ENCODE results near the gene REXO5. TPM values are rescaled to one million over a fixed set of nuclear protein-coding genes. Genes with fewer than 3 reads are reported as not detected.
"Not testable (repeated sequence)": the region's sequence is repeated elsewhere in the genome, so short reads cannot be mapped to it uniquely, and the experiment has no call there.

Gene REXO5
- total and polyA plus RNA-seq, 12 donors, result 2.0 to 6.9 (median 4.8) TPM

DNA sequence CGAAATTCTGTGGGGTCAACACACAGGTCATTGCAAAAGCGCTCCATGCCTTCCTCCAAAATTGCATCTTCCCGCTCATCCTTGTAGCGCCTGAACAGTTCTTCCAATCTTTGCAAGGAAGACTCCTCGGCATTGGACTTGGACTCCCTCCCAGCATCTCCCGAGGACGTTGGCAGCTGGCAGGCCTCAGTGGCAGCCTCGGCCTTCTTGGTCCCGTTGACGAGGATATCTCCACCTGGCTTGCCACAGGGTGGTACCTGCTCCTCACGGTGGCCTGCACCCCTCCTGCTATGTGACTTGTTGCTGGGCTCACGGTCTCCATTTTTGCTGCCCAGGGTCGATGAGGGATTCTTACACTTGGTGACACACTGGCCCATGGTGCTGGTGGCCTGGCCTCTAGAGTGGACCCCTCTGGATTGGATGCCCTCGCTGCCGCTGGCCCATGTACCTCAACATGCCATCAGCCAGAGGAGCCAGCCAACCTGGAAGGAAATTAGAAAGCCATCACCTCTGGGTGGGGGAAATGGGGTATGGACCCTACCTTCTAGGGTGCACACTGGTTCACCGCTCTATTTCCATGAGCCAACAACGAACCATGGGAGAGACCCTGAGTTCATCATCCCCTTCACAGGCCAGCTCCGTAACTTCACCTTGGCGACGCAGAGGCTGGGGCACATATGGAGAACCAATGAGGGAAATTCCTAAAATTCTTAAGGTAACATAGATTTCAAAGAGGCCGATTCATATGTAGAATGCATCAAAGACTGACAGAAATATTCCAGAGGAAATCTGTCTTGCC, 56.0 kb downstream of the REXO5 start:
- TF ChIP-seq, protein P1, sequence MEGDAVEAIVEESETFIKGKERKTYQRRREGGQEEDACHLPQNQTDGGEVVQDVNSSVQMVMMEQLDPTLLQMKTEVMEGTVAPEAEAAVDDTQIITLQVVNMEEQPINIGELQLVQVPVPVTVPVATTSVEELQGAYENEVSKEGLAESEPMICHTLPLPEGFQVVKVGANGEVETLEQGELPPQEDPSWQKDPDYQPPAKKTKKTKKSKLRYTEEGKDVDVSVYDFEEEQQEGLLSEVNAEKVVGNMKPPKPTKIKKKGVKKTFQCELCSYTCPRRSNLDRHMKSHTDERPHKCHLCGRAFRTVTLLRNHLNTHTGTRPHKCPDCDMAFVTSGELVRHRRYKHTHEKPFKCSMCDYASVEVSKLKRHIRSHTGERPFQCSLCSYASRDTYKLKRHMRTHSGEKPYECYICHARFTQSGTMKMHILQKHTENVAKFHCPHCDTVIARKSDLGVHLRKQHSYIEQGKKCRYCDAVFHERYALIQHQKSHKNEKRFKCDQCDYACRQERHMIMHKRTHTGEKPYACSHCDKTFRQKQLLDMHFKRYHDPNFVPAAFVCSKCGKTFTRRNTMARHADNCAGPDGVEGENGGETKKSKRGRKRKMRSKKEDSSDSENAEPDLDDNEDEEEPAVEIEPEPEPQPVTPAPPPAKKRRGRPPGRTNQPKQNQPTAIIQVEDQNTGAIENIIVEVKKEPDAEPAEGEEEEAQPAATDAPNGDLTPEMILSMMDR (IDR thresholded peaks at IDR 0.05), result no peak
- Histone ChIP-seq H3K4me1 (peaks cover 20 to 73% (median 62%) of the 10 kb centered on the region in 9 donors), H3K9me3 (no peaks in the 10 kb centered on the region), H3K36me3 (peaks cover 0 to 46% (median 0%) of the 10 kb centered on the region in 9 donors), H3K27ac (peak overlapping the region in 5 of 10 donors; percentile 36 to 75 (median 45)), H3K27me3 (no peaks in the 10 kb centered on the region), H3K4me3 (no peak overlapping the region)
- 88 to 90% methylated on average over 21 of the region's 21 CpGs for WGBS, 2 donors
- DNase-seq, result no peak
- intact Hi-C loops (cut with DNase I), result loop anchor here in 1 of 10 donors (5.0 kb wide), 1 partner anchor 40 kb away; the partner anchor contains the start of genes DCUN1D3 and LYRM1
- no peak for ATAC-seq

DNA sequence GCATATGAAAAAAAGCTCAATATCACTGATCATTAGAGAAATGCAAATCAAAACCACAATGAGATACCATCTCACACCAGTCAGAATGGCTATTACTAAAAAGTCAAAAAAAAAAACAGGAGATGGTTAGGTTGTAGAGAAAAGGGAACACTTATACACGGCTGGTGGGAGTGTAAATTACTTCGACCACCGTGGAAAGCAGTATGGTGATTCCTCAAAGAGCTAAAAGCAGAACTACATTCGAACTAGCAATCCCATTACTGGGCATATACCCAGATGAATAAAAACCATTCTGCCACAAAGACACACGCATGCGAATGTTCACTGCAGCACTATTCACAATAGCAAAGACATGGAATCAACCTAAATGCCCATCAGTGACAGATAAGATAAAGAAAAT, 58.0 kb downstream of the REXO5 start:
- H3K36me3 ChIP-seq, result peaks cover 0 to 33% (median 0%) of the 10 kb centered on the region in 9 donors
- not testable (repeated sequence) for ATAC-seq, DNase-seq, H3K4me3 ChIP-seq, H3K9me3 ChIP-seq, H3K27me3 ChIP-seq, H3K27ac ChIP-seq
- H3K4me1 ChIP-seq, result peaks cover 24 to 83% (median 78%) of the 10 kb centered on the region in 9 donors
- intact Hi-C loops (cut with DNase I), result loop anchor here in 1 of 10 donors (5.0 kb wide), 1 partner anchor 38 kb away; the partner anchor contains the start of genes DCUN1D3 and LYRM1
- WGBS, 2 donors, result 93 to 97% methylated on average over 6 of the region's 6 CpGs

DNA sequence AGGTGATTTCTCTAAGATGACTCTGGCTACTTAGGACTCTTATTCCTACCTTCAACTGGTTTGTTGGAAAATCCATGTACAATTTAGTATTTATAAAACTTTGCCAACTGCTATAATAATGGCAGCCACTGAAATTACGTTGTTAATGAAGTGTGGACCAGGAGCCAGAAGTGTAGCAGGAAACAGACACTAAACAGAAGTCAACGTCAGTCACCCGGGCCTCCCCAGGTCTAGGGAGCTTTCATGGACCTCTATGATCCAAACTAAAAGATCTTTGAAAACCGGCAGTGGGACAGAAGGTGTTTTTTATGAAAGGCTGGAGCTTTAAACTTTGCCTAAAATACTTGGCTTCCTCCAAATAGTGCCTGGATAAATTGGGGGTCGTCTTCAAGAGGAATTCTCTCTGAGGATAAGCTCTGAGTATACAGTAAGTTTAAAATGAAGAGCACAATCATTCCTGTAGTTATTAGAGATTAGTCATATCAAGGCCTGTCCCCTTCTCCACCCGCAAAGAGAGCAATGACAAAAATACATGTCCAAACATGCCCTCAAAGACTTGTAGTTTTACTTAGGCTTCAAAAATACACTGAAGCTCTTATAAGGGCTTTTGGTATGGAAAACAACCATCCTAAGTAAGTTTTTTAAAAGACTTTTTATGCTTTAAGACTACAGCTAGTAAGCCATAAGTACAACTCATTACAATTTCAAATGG, 59.2 kb downstream of the REXO5 start:
- 27 to 42% methylated on average over 6 of the region's 6 CpGs for whole genome bisulfite sequencing, 2 donors
- intact Hi-C loops (cut with DNase I), result loop anchor here in 3 of 10 donors (5.0 kb wide), 1 partner anchor 37 kb away; the partner anchor contains the start of genes DCUN1D3 (in 3 of the 3) and LYRM1 (in 3 of the 3)
- Histone ChIP-seq H3K27ac (peak overlapping the region; percentile 11 to 80 (median 58)), H3K36me3 (peaks cover 0 to 21% (median 0%) of the 10 kb centered on the region in 9 donors), H3K27me3 (no peaks in the 10 kb centered on the region), H3K4me1 (peaks cover 23 to 83% (median 78%) of the 10 kb centered on the region in 9 donors), H3K9me3 (no peaks in the 10 kb centered on the region), H3K4me3 (no peak overlapping the region)
- TF ChIP-seq, protein P1 (IDR thresholded peaks at IDR 0.05), result no peak
- DNase-seq (no peak), ATAC-seq (no peak)

DNA sequence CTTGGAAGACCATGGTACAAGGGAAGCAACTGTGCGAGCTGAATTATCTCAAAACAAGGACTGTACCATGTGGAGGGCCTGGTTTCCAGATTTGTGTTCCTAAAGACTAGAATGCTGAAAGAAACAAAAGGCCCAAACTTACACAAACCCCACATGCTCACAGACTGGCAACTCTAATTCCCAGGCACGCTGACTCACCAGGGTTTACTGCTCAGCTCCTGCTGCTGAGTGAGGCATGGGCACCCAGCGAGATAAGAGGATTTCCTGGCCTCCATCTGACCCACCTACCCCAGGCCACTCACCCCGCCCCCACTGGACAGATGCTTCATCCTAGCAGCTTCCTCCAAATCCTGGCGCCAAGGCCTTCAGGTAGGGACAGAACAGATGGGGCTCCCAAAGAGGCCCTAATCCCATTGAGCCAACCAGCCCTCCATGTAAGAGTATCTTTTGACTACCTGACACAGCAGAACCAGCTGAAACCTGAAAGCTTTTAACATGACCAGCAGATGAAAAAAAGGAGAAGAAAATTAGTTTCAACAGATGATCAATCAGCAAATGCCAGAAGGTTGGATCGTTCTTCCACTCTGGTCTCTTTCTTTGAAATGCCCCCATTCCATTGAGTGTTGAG, 59.9 kb downstream of the REXO5 start:
- TF ChIP-seq, protein P1 (IDR thresholded peaks at IDR 0.05), result no peak
- peak; percentile 29 to 34 for DNase-seq
- Histone ChIP-seq H3K27me3 (no peaks in the 10 kb centered on the region), H3K9me3 (no peaks in the 10 kb centered on the region), H3K4me1 (peaks cover 25 to 83% (median 78%) of the 10 kb centered on the region in 9 donors), H3K4me3 (no peak overlapping the region), H3K27ac (peak overlapping the region; percentile 11 to 80 (median 58)), H3K36me3 (peaks cover 0 to 14% (median 0%) of the 10 kb centered on the region in 9 donors)
- peak in 7 of 8 donors; percentile 12 to 66 (median 50) for ATAC-seq
- 51 to 64% methylated on average over 6 of the region's 6 CpGs for WGBS, 2 donors
- intact Hi-C loops (cut with DNase I), result loop anchor here in 3 of 10 donors (5.0 kb wide), 1 partner anchor 36 kb away; the partner anchor contains the start of genes DCUN1D3 (in 3 of the 3) and LYRM1 (in 3 of the 3)
